ENCODE results near the gene GALNT15.

DNA sequence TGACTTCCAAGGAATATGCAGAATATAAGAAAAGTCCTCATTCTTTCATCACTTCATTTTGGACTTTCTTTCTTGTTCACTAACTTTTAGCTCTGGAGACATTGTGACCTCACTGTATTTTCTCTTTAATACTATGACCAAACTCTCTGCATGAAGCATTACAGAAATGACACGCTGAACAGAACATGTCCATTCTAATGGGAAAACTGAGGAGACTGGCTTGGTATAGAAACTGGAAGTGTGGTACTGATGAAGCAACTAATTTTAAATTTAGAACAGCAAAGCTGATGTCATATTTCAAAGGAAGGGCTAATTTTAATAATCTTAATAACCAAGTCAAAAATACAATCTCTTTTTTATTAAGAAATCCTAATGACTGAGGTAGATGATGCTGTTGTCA lies 85.6 kb downstream of the GALNT15 start:
- TF ChIP-seq, protein P1, sequence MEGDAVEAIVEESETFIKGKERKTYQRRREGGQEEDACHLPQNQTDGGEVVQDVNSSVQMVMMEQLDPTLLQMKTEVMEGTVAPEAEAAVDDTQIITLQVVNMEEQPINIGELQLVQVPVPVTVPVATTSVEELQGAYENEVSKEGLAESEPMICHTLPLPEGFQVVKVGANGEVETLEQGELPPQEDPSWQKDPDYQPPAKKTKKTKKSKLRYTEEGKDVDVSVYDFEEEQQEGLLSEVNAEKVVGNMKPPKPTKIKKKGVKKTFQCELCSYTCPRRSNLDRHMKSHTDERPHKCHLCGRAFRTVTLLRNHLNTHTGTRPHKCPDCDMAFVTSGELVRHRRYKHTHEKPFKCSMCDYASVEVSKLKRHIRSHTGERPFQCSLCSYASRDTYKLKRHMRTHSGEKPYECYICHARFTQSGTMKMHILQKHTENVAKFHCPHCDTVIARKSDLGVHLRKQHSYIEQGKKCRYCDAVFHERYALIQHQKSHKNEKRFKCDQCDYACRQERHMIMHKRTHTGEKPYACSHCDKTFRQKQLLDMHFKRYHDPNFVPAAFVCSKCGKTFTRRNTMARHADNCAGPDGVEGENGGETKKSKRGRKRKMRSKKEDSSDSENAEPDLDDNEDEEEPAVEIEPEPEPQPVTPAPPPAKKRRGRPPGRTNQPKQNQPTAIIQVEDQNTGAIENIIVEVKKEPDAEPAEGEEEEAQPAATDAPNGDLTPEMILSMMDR (IDR thresholded peaks at IDR 0.05; ENCODE audit: borderline replicate concordance, extremely low read depth, low read length, poor library complexity, severe bottlenecking) = no peak
- TF ChIP-seq EZH2 (IDR thresholded peaks at IDR 0.05; ENCODE audit: borderline replicate concordance, low read depth, low read length, severe bottlenecking) = no peak
